Heart left ventricle (tissue), 11 donors: ENCODE measurements around the gene KRT39. TPM values are rescaled to one million over a fixed set of nuclear protein-coding genes. Genes with fewer than 3 reads are reported as not detected.

Experiments used
- polyA plus RNA-seq, 2 donors: library from polyadenylated mRNA; stranded (reverse); fragments of 200-250 nt; gene quantifications; one replicate each; pipeline ENCODE4 v1.2.3, GENCODE V29; 2013
- total RNA-seq, 9 donors: library from RNA; depleted of rRNA in 2 of 9; stranded (reverse); fragments of >200 nt in 2 of 9; fragmentation: NEBNext Ultra II Directional in 3 of 9; extraction: Animal tissue kit (Norgen Biotek cat#: 25700) in 3 of 9; gene quantifications; one replicate each; pipeline versions ENCODE4 v1.1.0 to v1.2.4, GENCODE V29; 2016 to 2023
- donor health status: ischemic (EF 13 %, LVEDD 7.1; RV severe dilation, severe dysfunction).
- donor health status: healthy with polysubstance abuse.
- donor health status: DM: no; HTN: yes; CAD: no.
- donor health status: DM: no; HTN: no; CAD: no.
- donor health status: ischemic (EF 25% LVEDD 5.7; RV mildly dilated, moderate dysfunction).
- donor health status: healthy.
- donor health status: DM: yes; HTN: yes; CAD: no.
- donor health status: PGD.
- donor health status: nonischemic (EF 23%, LVEDD 6.1; RV moderate dilation, normal function).

Gene KRT39
- total and polyA plus RNA-seq, 11 donors = not detected

Other genes starting within 250 kb of the KRT39 start
Only the 30 nearest of the 33 such genes appear.
- gene KRT26, start 194.7 kb downstream of the KRT39 start, total RNA-seq = not detected
- not detected for gene KRT26, start 194.7 kb downstream of the KRT39 start, polyA plus RNA-seq
- gene KRT27, start 184.4 kb downstream of the KRT39 start, total RNA-seq = not detected
- gene KRT27, start 184.4 kb downstream of the KRT39 start, polyA plus RNA-seq = not detected
- gene KRT28, start 167.0 kb downstream of the KRT39 start, total RNA-seq = not detected
- not detected for gene KRT28, start 167.0 kb downstream of the KRT39 start, polyA plus RNA-seq
- 10 to 100 TPM; 17.6 to 70.8 (median 50.1) TPM for gene KRT10, start 144.3 kb downstream of the KRT39 start, total RNA-seq
- gene KRT10, start 144.3 kb downstream of the KRT39 start, polyA plus RNA-seq = 10 to 100 TPM; 21.9 to 81.9 TPM
- gene KRT12, start 99.7 kb downstream of the KRT39 start, total RNA-seq = not detected
- not detected for gene KRT12, start 99.7 kb downstream of the KRT39 start, polyA plus RNA-seq
- gene KRT20, start 81.7 kb downstream of the KRT39 start, total RNA-seq = not detected
- under 1 TPM in 1 of 2 donors, not detected in 1; 0.12 TPM for gene KRT20, start 81.7 kb downstream of the KRT39 start, polyA plus RNA-seq
- gene KRT23, start 29.3 kb downstream of the KRT39 start, total RNA-seq = under 1 TPM in 1 of 9 donors, not detected in 8; 0.16 TPM
- not detected for gene KRT23, start 29.3 kb downstream of the KRT39 start, polyA plus RNA-seq
- gene KRT40, start 17.4 kb upstream of the KRT39 start, total RNA-seq = not detected
- gene KRT40, start 17.4 kb upstream of the KRT39 start, polyA plus RNA-seq = not detected
- not detected for gene KRTAP3-3, start 27.2 kb upstream of the KRT39 start, total RNA-seq
- gene KRTAP3-3, start 27.2 kb upstream of the KRT39 start, polyA plus RNA-seq = not detected
- gene KRTAP3-2, start 33.0 kb upstream of the KRT39 start, total RNA-seq = not detected
- gene KRTAP3-2, start 33.0 kb upstream of the KRT39 start, polyA plus RNA-seq = not detected
- not detected for gene KRTAP3-1, start 42.2 kb upstream of the KRT39 start, total RNA-seq
- not detected for gene KRTAP3-1, start 42.2 kb upstream of the KRT39 start, polyA plus RNA-seq
- not detected for gene KRTAP1-5, start 60.3 kb upstream of the KRT39 start, total RNA-seq
- not detected for gene KRTAP1-5, start 60.3 kb upstream of the KRT39 start, polyA plus RNA-seq
- not detected for gene KRTAP1-4, start 63.2 kb upstream of the KRT39 start, total RNA-seq
- not detected for gene KRTAP1-4, start 63.2 kb upstream of the KRT39 start, polyA plus RNA-seq
- not detected for gene KRTAP1-3, start 67.9 kb upstream of the KRT39 start, total RNA-seq
- gene KRTAP1-3, start 67.9 kb upstream of the KRT39 start, polyA plus RNA-seq = not detected
- gene KRTAP1-1, start 74.5 kb upstream of the KRT39 start, total RNA-seq = not detected
- not detected for gene KRTAP1-1, start 74.5 kb upstream of the KRT39 start, polyA plus RNA-seq
- not detected for gene KRTAP2-1, start 80.4 kb upstream of the KRT39 start, total RNA-seq
- not detected for gene KRTAP2-1, start 80.4 kb upstream of the KRT39 start, polyA plus RNA-seq
- not detected for gene KRTAP2-2, start 88.3 kb upstream of the KRT39 start, total RNA-seq
- gene KRTAP2-2, start 88.3 kb upstream of the KRT39 start, polyA plus RNA-seq = not detected
- not detected for gene KRTAP2-3, start 93.2 kb upstream of the KRT39 start, total RNA-seq
- gene KRTAP2-3, start 93.2 kb upstream of the KRT39 start, polyA plus RNA-seq = not detected
- not detected for gene KRTAP2-4, start 98.9 kb upstream of the KRT39 start, total RNA-seq
- not detected for gene KRTAP2-4, start 98.9 kb upstream of the KRT39 start, polyA plus RNA-seq
- not detected for gene KRTAP4-7, start 117.2 kb upstream of the KRT39 start, total RNA-seq
- not detected for gene KRTAP4-7, start 117.2 kb upstream of the KRT39 start, polyA plus RNA-seq
- gene KRTAP4-8, start 131.2 kb upstream of the KRT39 start, total RNA-seq = not detected
- not detected for gene KRTAP4-8, start 131.2 kb upstream of the KRT39 start, polyA plus RNA-seq
- gene KRTAP4-16, start 135.3 kb upstream of the KRT39 start, total RNA-seq = not detected
- not detected for gene KRTAP4-16, start 135.3 kb upstream of the KRT39 start, polyA plus RNA-seq
- gene KRTAP4-9, start 138.4 kb upstream of the KRT39 start, total RNA-seq = not detected
- not detected for gene KRTAP4-9, start 138.4 kb upstream of the KRT39 start, polyA plus RNA-seq
- not detected for gene KRTAP4-11, start 151.4 kb upstream of the KRT39 start, total RNA-seq
- not detected for gene KRTAP4-11, start 151.4 kb upstream of the KRT39 start, polyA plus RNA-seq
- gene KRTAP4-12, start 157.2 kb upstream of the KRT39 start, total RNA-seq = not detected
- not detected for gene KRTAP4-12, start 157.2 kb upstream of the KRT39 start, polyA plus RNA-seq
- not detected for gene KRTAP4-6, start 173.6 kb upstream of the KRT39 start, total RNA-seq
- gene KRTAP4-6, start 173.6 kb upstream of the KRT39 start, polyA plus RNA-seq = not detected
- gene KRTAP4-5, start 182.9 kb upstream of the KRT39 start, total RNA-seq = not detected
- not detected for gene KRTAP4-5, start 182.9 kb upstream of the KRT39 start, polyA plus RNA-seq
- not detected for gene KRTAP4-4, start 193.8 kb upstream of the KRT39 start, total RNA-seq
- not detected for gene KRTAP4-4, start 193.8 kb upstream of the KRT39 start, polyA plus RNA-seq
- gene KRTAP4-3, start 201.3 kb upstream of the KRT39 start, total RNA-seq = not detected
- not detected for gene KRTAP4-3, start 201.3 kb upstream of the KRT39 start, polyA plus RNA-seq
- gene KRTAP4-2, start 211.3 kb upstream of the KRT39 start, total RNA-seq = not detected
- gene KRTAP4-2, start 211.3 kb upstream of the KRT39 start, polyA plus RNA-seq = not detected